ENCODE data around the gene TROAP.

Gene TROAP

GRCh38 chr12:49322367-49322707 is 718 bp upstream of the TROAP start:
- Histone ChIP-seq H3K27ac (peak overlapping the region; percentile 38), H3K27me3 (peaks cover 13% of the 10 kb centered on the region), H3K4me1 (ENCODE audit: control insufficient read depth in 1 of 2, insufficient read depth in 1 of 2, low read depth in 1 of 2, low read length in 1 of 2) (peaks cover 18 to 20% of the 10 kb centered on the region in 2 experiments), H3K9me3 (no peaks in the 10 kb centered on the region), H3K36me3 (peaks cover 12% of the 10 kb centered on the region), H3K4me3 (ENCODE audit: low read depth in 1 of 2, low read length in 1 of 2) (peak overlapping the region; percentile 86 to 93)
- no peak for TF ChIP-seq CTCF (IDR thresholded peaks at IDR 0.05)

GRCh38 chr12:49323524-49324097 is 556 bp downstream of the TROAP start:
- TF ChIP-seq CTCF (IDR thresholded peaks at IDR 0.05), result no peak
- no peak overlapping the region for H3K27ac ChIP-seq

GRCh38 chr12:49325606-49326005 is 2.6 kb downstream of the TROAP start:
- H3K4me1 ChIP-seq (ENCODE audit: control insufficient read depth in 1 of 2, insufficient read depth in 1 of 2, low read depth in 1 of 2, low read length in 1 of 2), result peaks cover 18 to 20% of the 10 kb centered on the region in 2 experiments
- no peak overlapping the region for H3K27ac ChIP-seq
- peaks cover 36% of the 10 kb centered on the region for H3K36me3 ChIP-seq
- no peak for TF ChIP-seq CTCF (IDR thresholded peaks at IDR 0.05)
- H3K9me3 ChIP-seq, result no peaks in the 10 kb centered on the region
- H3K27me3 ChIP-seq, result no peaks in the 10 kb centered on the region
- H3K4me3 ChIP-seq (ENCODE audit: low read depth in 1 of 2, low read length in 1 of 2), result no peak overlapping the region

More at GRCh38 chr12:49323524-49324097, 556 bp downstream of the TROAP start:
- Histone ChIP-seq H3K9me3 (no peaks in the 10 kb centered on the region), H3K27me3 (peaks cover 7% of the 10 kb centered on the region), H3K36me3 (peaks cover 16% of the 10 kb centered on the region), H3K4me3 (ENCODE audit: low read depth in 1 of 2, low read length in 1 of 2) (peak overlapping the region; percentile 86 to 93), H3K4me1 (ENCODE audit: control insufficient read depth in 1 of 2, insufficient read depth in 1 of 2, low read depth in 1 of 2, low read length in 1 of 2) (peaks cover 18 to 20% of the 10 kb centered on the region in 2 experiments)

GRCh38 chr12:49327368-49327767 is 4.3 kb downstream of the TROAP start:
- peaks cover 13% of the 10 kb centered on the region for H3K27me3 ChIP-seq
- H3K4me3 ChIP-seq (ENCODE audit: low read depth in 1 of 2, low read length in 1 of 2), result no peak overlapping the region
- peaks cover 50% of the 10 kb centered on the region for H3K36me3 ChIP-seq
- H3K27ac ChIP-seq, result no peak overlapping the region
- peaks cover 13 to 15% of the 10 kb centered on the region in 2 experiments for H3K4me1 ChIP-seq (ENCODE audit: control insufficient read depth in 1 of 2, insufficient read depth in 1 of 2, low read depth in 1 of 2, low read length in 1 of 2)
- H3K9me3 ChIP-seq, result no peaks in the 10 kb centered on the region
- no peak for TF ChIP-seq CTCF (IDR thresholded peaks at IDR 0.05)

- Histone ChIP-seq H3K4me3 (ENCODE audit: low read depth in 1 of 2, low read length in 1 of 2) (no peak overlapping the region), H3K27me3 (peaks cover 18% of the 10 kb centered on the region), H3K36me3 (peaks cover 50% of the 10 kb centered on the region), H3K9me3 (no peaks in the 10 kb centered on the region), H3K27ac (no peak overlapping the region), H3K4me1 (ENCODE audit: control insufficient read depth in 1 of 2, insufficient read depth in 1 of 2, low read depth in 1 of 2, low read length in 1 of 2) (peaks cover 12% of the 10 kb centered on the region in 2 experiments)
- no peak for TF ChIP-seq CTCF (IDR thresholded peaks at IDR 0.05)
Measured at GRCh38 chr12:49327887-49328286, 4.8 kb downstream of the TROAP start.
